PC-3 (cell line): ENCODE measurements around the gene EPHA3. TPM values are rescaled to one million over a fixed set of nuclear protein-coding genes. Genes with fewer than 3 reads are reported as not detected.

Source experiments
- ATAC-seq: fragments of 200-7000 bp; cut with Tn5 transposase; 2 replicates; pipeline ENCODE4 v1.9.1; 2020; ENCODE audit warnings: mild to moderate bottlenecking, moderate library complexity
- BruUV-seq: library from RNA; stranded (reverse); fragments of 400-500 nt; replicated peaks from 2 replicates; lab custom pipeline; 2021; lab: Mats Ljungman, UMichigan
- CTCF ChIA-PET: fragments of 300-600 bp; sonication (Branson Sonifier 250); formaldehyde crosslinking; loops from one replicate; lab custom pipeline; 2022; ENCODE audit warnings: antibody characterized with exemption; lab: Charles Lee
- POLR2A ChIA-PET: fragments of 300-600 bp; sonication (Branson Sonifier 250); formaldehyde crosslinking; loops from one replicate; lab custom pipeline; 2022; ENCODE audit warnings: antibody characterized with exemption; ENCODE audit not compliant: unreplicated experiment; lab: Charles Lee
- DNase-seq: peaks from one replicate; pipeline ENCODE4 v3.0.0-alpha.2; 2015
- H2AFZ ChIP-seq: fragments of 300-600 bp; sonication (generic); 2 replicates; pipeline ENCODE4 v1.6.0; 2016; ENCODE audit warnings: antibody characterized with exemption, low read length
- H3F3A ChIP-seq: fragments of 300-600 bp; sonication (generic); one replicate; pipeline ENCODE4 v1.6.0; 2017; ENCODE audit warnings: antibody characterized with exemption, low read length, control low read depth, mild to moderate bottlenecking; ENCODE audit not compliant: unreplicated experiment
- H3K27ac ChIP-seq: fragments of 300-600 bp; sonication (generic); 2 replicates; pipeline ENCODE4 v1.5.1; 2016; ENCODE audit warnings: mild to moderate bottlenecking, low read length
- H3K27me3 ChIP-seq: fragments of 300-600 bp; sonication (generic); 2 replicates; pipeline ENCODE4 v1.6.1; 2016; ENCODE audit warnings: low read length, mixed read lengths
- H3K36me3 ChIP-seq: fragments of 300-600 bp; sonication (generic); 2 replicates; pipeline ENCODE4 v1.6.1; 2016; ENCODE audit warnings: low read depth, mixed run types, low read length, mixed read lengths
- H3K4me1 ChIP-seq: fragments of 300-600 bp; sonication (generic); 2 replicates; pipeline ENCODE4 v1.5.1; 2016; ENCODE audit warnings: low read length; ENCODE audit not compliant: insufficient read depth
- H3K4me2 ChIP-seq: fragments of 300-600 bp; sonication (generic); 2 replicates; pipeline ENCODE4 v1.6.0; 2016; ENCODE audit warnings: low read length
- H3K4me3 ChIP-seq: fragments of 300-600 bp; sonication (generic); 2 replicates; pipeline ENCODE4 v1.5.1; 2016; ENCODE audit warnings: mild to moderate bottlenecking, low read length, mixed read lengths
- H3K79me2 ChIP-seq: fragments of 300-600 bp; sonication (generic); 2 replicates; pipeline ENCODE4 v1.6.1; 2017; ENCODE audit warnings: low read length, mixed read lengths
- H3K9ac ChIP-seq: fragments of 300-600 bp; sonication (generic); 2 replicates; pipeline ENCODE4 v1.6.0; 2016; ENCODE audit warnings: mild to moderate bottlenecking, low read length
- H3K9me2 ChIP-seq: fragments of 300-600 bp; sonication (generic); replicated peaks from 2 replicates; pipeline ENCODE4 v1.6.1; 2016; ENCODE audit warnings: mixed run types, low read length, mixed read lengths
- H3K9me3 ChIP-seq: fragments of 300-600 bp; sonication (generic); 2 replicates; pipeline ENCODE4 v1.6.1; 2016; ENCODE audit warnings: low read length, mixed read lengths
- H4K20me1 ChIP-seq: fragments of 300-600 bp; sonication (generic); 2 replicates; pipeline ENCODE4 v1.6.1; 2016; ENCODE audit warnings: low read length, mixed read lengths
- CTCF ChIP-seq: fragments of 300-600 bp; sonication (generic); conservative IDR thresholded peaks from 2 replicates; pipeline ENCODE4 v1.5.1; 2017; ENCODE audit warnings: antibody characterized with exemption, low read depth, mild to moderate bottlenecking, low read length
- EZH2 ChIP-seq: fragments of 300-600 bp; sonication (generic); IDR thresholded peaks from one replicate; pipeline ENCODE4 v1.6.1; 2017; ENCODE audit warnings: antibody characterized with exemption, mild to moderate bottlenecking, low read length; ENCODE audit not compliant: unreplicated experiment
- EZH2phosphoT487 ChIP-seq: fragments of 300-600 bp; sonication (generic); IDR thresholded peaks from 2 replicates; pipeline ENCODE4 v1.6.1; 2018; ENCODE audit warnings: mild to moderate bottlenecking, antibody characterized with exemption, low read length, borderline replicate concordance
- intact Hi-C: fragments of 100-400 bp; cut with micrococcal nuclease; formaldehyde crosslinking; loops from 2 replicates; pipeline ENCODE4 v1.9.0; 2023
- total RNA-seq: library from RNA; depleted of rRNA; stranded (reverse); fragments of >200 nt; gene quantifications from 2 replicates; pipeline ENCODE4 v1.2.3, GENCODE V29; 2014

The EPHA3 gene
- total RNA-seq, 1 experiment from 2014 or later: 0.33 TPM

GRCh38 chr3:89159605-89160004 lies 52.2 kb downstream of the EPHA3 start:
- Histone ChIP-seq H3K27ac (no peak overlapping the region), H3F3A (no peaks in the 10 kb centered on the region), H3K79me2 (no peaks in the 10 kb centered on the region), H2AFZ (no peak overlapping the region), H3K4me1 (no peaks in the 10 kb centered on the region), H3K9ac (no peak overlapping the region), H4K20me1 (no peaks in the 10 kb centered on the region), H3K9me2 (no peaks in the 10 kb centered on the region), H3K36me3 (no peaks in the 10 kb centered on the region), H3K27me3 (peaks cover 46% of the 10 kb centered on the region), H3K4me2 (no peak overlapping the region), H3K9me3 (no peaks in the 10 kb centered on the region), H3K4me3 (no peak overlapping the region)
- POLR2A ChIA-PET: no interaction called here
- intact Hi-C loops: no loop called here
- DNase-seq: no peak
- no peak for TF ChIP-seq CTCF
- TF ChIP-seq EZH2: no peak
- no peak for TF ChIP-seq EZH2phosphoT487
- CTCF ChIA-PET: no interaction called here
- BruUV-seq: no TSS peak
- ATAC-seq: no peak

DNA sequence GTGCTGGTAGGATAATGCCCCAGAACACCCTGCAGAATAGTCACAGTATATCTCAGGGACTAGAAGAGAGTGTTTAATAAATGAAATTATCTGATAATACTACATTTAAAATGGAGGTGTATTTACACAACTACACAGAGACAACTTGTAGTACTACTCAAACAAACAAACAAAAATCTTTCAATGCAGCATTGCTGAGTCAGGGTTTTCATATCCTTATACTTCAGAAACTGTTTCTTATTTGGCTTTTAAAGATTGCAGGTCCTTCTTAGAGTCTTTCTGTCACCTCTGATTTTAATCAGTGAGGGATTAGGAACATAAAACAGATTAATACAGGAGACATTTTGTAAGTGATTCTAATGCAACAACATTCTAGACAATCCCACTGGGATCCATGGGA lies 57.4 kb downstream of the EPHA3 start:
- H2AFZ ChIP-seq: no peak overlapping the region
- H3K4me2 ChIP-seq: no peak overlapping the region
- H3F3A ChIP-seq: no peaks in the 10 kb centered on the region
- no peaks in the 10 kb centered on the region for H4K20me1 ChIP-seq
- ATAC-seq (no peak), DNase-seq (no peak)
- H3K36me3 ChIP-seq: no peaks in the 10 kb centered on the region
- TF ChIP-seq EZH2 (no peak), CTCF (no peak), EZH2phosphoT487 (no peak)
- intact Hi-C loops: no loop called here
- no TSS peak for BruUV-seq
- H3K9me3 ChIP-seq: no peaks in the 10 kb centered on the region
- no peaks in the 10 kb centered on the region for H3K9me2 ChIP-seq
- no peak overlapping the region for H3K27ac ChIP-seq
- H3K27me3 ChIP-seq: peaks cover 29% of the 10 kb centered on the region
- no peak overlapping the region for H3K4me3 ChIP-seq
- H3K79me2 ChIP-seq: no peaks in the 10 kb centered on the region
- ChIA-PET POLR2A (no interaction called here), CTCF (no interaction called here)
- no peak overlapping the region for H3K9ac ChIP-seq
- no peaks in the 10 kb centered on the region for H3K4me1 ChIP-seq

DNA sequence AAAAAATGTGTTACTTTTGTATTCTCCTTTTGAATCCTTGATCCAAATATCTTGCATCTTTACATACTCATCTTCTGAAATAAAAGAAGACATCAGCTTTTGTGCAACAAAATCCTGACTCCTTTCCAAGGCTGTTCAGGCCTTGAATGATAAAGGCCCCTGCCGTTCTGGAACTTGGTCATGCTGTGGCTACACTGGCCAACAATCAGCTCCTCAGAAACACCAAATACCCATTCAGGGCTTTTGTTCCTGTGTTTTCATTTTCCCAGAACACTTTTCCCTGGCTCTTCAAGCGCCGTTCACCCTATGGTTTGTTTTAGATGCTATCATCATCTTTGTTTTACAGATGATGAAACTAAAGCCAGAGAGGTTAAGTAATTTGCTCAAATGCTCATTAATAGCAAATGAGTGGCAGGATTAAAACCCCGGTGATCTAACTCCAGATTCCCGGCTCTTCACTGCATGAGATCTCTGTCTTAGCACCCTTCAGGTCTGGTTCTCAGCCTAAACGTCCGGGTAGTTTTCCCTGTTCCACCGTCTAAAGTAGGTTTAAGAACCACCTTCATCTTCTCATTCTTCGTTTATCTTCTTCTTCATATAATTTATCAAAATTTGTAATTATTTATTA lies 58.3 kb downstream of the EPHA3 start:
- H3K27ac ChIP-seq: no peak overlapping the region

More for the DNA sequence above, 58.3 kb downstream of the EPHA3 start:
- H3K4me3 ChIP-seq: no peak overlapping the region
- no peaks in the 10 kb centered on the region for H3K36me3 ChIP-seq
- TF ChIP-seq CTCF: no peak
- TF ChIP-seq EZH2phosphoT487: no peak
- TF ChIP-seq EZH2: no peak
- intact Hi-C loops: no loop called here
- ChIA-PET CTCF (no interaction called here), POLR2A (no interaction called here)
- no peak overlapping the region for H2AFZ ChIP-seq
- H3F3A ChIP-seq: no peaks in the 10 kb centered on the region
- no peak overlapping the region for H3K9ac ChIP-seq
- H3K9me3 ChIP-seq: no peaks in the 10 kb centered on the region
- H4K20me1 ChIP-seq: no peaks in the 10 kb centered on the region
- H3K27me3 ChIP-seq: peaks cover 36% of the 10 kb centered on the region
- ATAC-seq: no peak
- H3K9me2 ChIP-seq: no peaks in the 10 kb centered on the region
- BruUV-seq: no TSS peak
- H3K4me1 ChIP-seq: no peaks in the 10 kb centered on the region
- no peak for DNase-seq
- no peaks in the 10 kb centered on the region for H3K79me2 ChIP-seq
- no peak overlapping the region for H3K4me2 ChIP-seq
